SJCRH30 (cell line): Measurements from ENCODE around the gene PDF. TPM values are rescaled to one million over a fixed set of nuclear protein-coding genes. Genes with fewer than 3 reads are reported as not detected.
"Not testable (repeated sequence)": the region's sequence is repeated elsewhere in the genome, so short reads cannot be mapped to it uniquely, and the experiment has no call there.

Experiments used
- DNase-seq, 2 experiments: peaks; one replicate each; pipeline ENCODE4 v3.0.0-alpha.2; 2015 to 2020
- H3K27ac ChIP-seq: fragments of 250-450 bp; sonication (Bioruptor Pico); 2 replicates; pipeline ENCODE4 v1.5.1; 2020; ENCODE audit warnings: mild to moderate bottlenecking, moderate library complexity
- H3K27me3 ChIP-seq: fragments of 250-450 bp; sonication (Bioruptor Pico); 2 replicates; pipeline ENCODE4 v1.5.1; 2020; ENCODE audit warnings: mild to moderate bottlenecking, moderate library complexity
- H3K36me3 ChIP-seq: fragments of 250-450 bp; sonication (Bioruptor Pico); 2 replicates; pipeline ENCODE4 v1.5.1; 2020; ENCODE audit warnings: mild to moderate bottlenecking, moderate library complexity
- H3K4me1 ChIP-seq: fragments of 250-450 bp; sonication (Bioruptor Pico); 2 replicates; pipeline ENCODE4 v1.5.1; 2020; ENCODE audit warnings: mild to moderate bottlenecking, moderate library complexity
- H3K4me3 ChIP-seq: fragments of 250-450 bp; sonication (Bioruptor Pico); 2 replicates; pipeline ENCODE4 v1.5.1; 2020; ENCODE audit warnings: mild to moderate bottlenecking, moderate library complexity
- H3K9me3 ChIP-seq: fragments of 250-450 bp; sonication (Bioruptor Pico); replicated peaks from 2 replicates; pipeline ENCODE4 v1.5.1; 2020; ENCODE audit warnings: mild to moderate bottlenecking, moderate library complexity
- total RNA-seq: library from RNA; depleted of rRNA; stranded (reverse); fragments of >200 nt; shearing (Covaris generic); gene quantifications from 2 replicates; pipeline ENCODE4 v1.2.3, GENCODE V29; 2014

PDF gene
- total RNA-seq, 1 experiment from 2014 or later = 10.3 TPM

GRCh38 chr16:69315486-69316311, 14.7 kb downstream of the PDF start:
- Histone ChIP-seq H3K9me3 (no peaks in the 10 kb centered on the region), H3K36me3 (peaks cover 15% of the 10 kb centered on the region; the same call in 1 of the 2 replicates), H3K4me1 (no peaks in the 10 kb centered on the region), H3K4me3 (no peak overlapping the region), H3K27me3 (no peaks in the 10 kb centered on the region), H3K27ac (no peak overlapping the region)
- no peak for DNase-seq

DNA sequence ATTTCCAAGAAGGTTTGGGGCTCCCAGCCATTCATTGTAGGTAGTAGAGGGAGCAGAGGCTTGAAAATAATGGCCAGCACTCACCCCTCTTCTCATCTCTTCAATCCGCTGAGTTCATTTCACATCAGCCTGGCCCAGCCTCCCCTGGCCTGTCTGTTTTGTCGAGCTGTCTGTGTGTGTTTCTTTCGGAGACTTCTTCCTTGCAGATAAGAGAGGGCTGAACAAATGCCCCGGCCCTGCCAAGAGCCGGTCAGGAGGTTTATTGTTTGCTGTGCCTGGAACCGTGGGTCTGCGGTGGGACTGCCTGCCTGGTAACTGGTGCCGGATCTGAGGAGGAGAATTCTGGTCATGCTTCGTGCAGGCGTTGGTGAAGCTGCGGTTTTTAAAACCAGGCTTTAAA, 15.9 kb downstream of the PDF start:
- no peak for DNase-seq
- Histone ChIP-seq H3K9me3 (no peaks in the 10 kb centered on the region), H3K27ac (no peak overlapping the region), H3K4me1 (no peaks in the 10 kb centered on the region), H3K27me3 (no peaks in the 10 kb centered on the region), H3K4me3 (no peak overlapping the region), H3K36me3 (peaks cover 12% of the 10 kb centered on the region; the same call in 1 of the 2 replicates)

- no peak for DNase-seq
- no peaks in the 10 kb centered on the region for H3K27me3 ChIP-seq
- peaks cover 7% of the 10 kb centered on the region; the same call in 1 of the 2 replicates for H3K36me3 ChIP-seq
- H3K4me1 ChIP-seq = no peaks in the 10 kb centered on the region
- H3K9me3 ChIP-seq = no peaks in the 10 kb centered on the region
- H3K27ac ChIP-seq = no peak overlapping the region
- H3K4me3 ChIP-seq = no peak overlapping the region
Measured at GRCh38 chr16:69313469-69313868, 16.9 kb downstream of the PDF start.

DNA sequence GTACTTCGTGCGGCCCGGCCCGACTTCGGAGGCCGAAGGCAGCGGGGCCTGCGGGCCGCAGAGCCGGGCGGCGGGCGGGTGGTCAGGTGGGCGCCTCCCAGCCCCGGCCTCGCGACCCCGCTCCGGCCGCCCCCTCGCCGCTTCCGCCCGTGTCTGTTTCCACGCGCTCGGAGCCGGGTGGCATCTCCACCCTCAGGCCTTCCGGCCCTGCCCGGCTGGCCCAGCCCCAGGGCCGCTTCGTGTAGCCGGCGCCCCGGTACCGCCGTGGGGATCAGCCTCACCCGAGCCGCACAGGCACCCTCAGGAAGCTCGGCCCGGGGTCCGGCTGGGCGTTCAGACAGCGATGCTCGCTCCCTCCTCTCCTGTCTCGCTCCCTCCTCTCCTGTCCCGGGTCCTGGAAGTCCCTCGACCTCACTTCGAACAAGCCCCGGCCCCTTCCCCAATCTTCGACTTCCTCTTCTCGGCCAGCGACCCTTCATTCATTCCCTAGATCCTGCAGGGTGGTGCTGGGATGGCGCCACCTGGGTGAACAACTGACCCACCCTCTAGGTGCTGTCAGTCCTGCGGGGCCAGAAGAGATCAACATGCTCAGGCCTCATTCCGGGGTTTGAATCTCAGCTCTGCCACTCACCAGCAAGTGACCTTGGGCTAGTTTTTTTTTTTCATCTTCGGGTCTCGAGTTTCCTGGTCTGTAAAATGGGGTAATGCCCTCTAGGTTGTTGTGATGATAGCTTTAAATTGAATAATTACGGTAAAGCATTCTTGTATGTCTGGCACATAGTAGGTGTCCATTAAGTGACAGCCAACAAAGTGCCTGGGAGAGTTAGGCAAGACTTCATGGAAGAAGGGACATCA, 18.6 kb downstream of the PDF start:
- no peaks in the 10 kb centered on the region for H3K4me1 ChIP-seq
- no peaks in the 10 kb centered on the region for H3K27me3 ChIP-seq
- H3K9me3 ChIP-seq = no peaks in the 10 kb centered on the region
- peak; percentile 38 to 40 for DNase-seq
- no peak overlapping the region; the same call in 1 of the 2 replicates for H3K27ac ChIP-seq
- H3K4me3 ChIP-seq = peak overlapping the region; percentile 98
- peaks cover 7% of the 10 kb centered on the region; the same call in 1 of the 2 replicates for H3K36me3 ChIP-seq

DNA sequence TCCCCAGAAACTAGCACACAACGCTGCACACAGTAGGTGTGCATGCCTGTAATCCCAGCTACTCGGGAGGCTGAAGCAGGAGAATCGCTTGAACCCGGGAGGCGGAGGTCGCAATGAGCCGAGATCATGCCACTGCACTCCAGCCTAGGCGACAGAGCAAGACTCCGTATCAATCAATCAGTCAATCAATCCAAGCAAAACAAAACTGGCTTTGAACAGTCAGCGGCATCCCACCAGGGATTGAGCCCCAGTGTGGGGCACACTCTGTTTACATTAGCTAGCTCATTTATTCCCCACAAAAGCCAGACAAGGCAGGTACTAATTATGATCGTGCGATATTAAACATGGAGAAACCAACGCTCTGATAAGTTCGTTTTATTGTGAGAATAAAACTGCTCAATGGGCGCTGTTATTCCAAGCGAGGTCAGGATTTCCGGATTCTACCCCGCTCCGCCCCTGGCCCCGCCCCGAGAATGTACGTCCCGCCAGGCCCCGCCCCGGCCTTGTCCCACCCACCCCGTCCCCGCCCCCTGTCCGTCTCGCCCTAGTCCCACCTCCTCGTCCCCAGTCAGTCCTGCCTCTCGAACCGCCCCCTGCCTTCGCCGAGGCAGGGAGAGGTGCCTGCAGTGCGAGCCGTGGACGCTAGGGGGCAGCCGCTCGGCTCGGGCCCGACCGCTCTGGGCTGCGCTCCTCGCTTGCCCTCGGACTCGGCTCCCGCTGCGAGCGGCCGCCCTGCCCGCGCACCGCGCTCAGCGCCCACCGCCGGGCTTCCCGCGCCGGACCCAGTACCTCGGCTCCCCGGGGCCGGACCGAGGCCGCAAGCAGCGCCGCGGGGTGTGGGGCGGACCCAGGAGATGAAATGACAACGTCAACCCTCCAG, 19.5 kb downstream of the PDF start, which contains the start of gene VPS4A:
Gene VPS4A, plus strand, starts transcription at position 698 of the 880 bp plus-strand sequence. Its CDS starts 162 bp downstream, at position 860.
- H3K27ac ChIP-seq = peak within 1 kb of the TSS; percentile 31; the same call in 1 of the 2 replicates
- 0 out of 2 replicates have a peak, but pooled peaks cover 4% of the 10 kb centered on the region for H3K36me3 ChIP-seq
- H3K27me3 ChIP-seq = no peaks in the 10 kb centered on the region
- peak; percentile 92 for DNase-seq
- H3K4me1 ChIP-seq = no peaks in the 10 kb centered on the region
- H3K4me3 ChIP-seq = peak within 1 kb of the TSS; percentile 98
- H3K9me3 ChIP-seq = no peaks in the 10 kb centered on the region

GRCh38 chr16:69309316-69309715, 21.1 kb downstream of the PDF start:
- DNase-seq = no peak
- H3K36me3 ChIP-seq = 0 out of 2 replicates have a peak, but pooled peaks cover 4% of the 10 kb centered on the region
- H3K27me3 ChIP-seq = no peaks in the 10 kb centered on the region
- H3K27ac ChIP-seq = no peak overlapping the region
- no peaks in the 10 kb centered on the region for H3K9me3 ChIP-seq
- H3K4me1 ChIP-seq = no peaks in the 10 kb centered on the region
- H3K4me3 ChIP-seq = no peak overlapping the region

GRCh38 chr16:69307856-69308255, 22.5 kb downstream of the PDF start:
- no peak overlapping the region for H3K27ac ChIP-seq
- no peak for DNase-seq
- no peaks in the 10 kb centered on the region for H3K4me1 ChIP-seq
- H3K4me3 ChIP-seq = no peak overlapping the region
- no peaks in the 10 kb centered on the region for H3K27me3 ChIP-seq
- H3K36me3 ChIP-seq = no peaks in the 10 kb centered on the region
- no peaks in the 10 kb centered on the region for H3K9me3 ChIP-seq

DNA sequence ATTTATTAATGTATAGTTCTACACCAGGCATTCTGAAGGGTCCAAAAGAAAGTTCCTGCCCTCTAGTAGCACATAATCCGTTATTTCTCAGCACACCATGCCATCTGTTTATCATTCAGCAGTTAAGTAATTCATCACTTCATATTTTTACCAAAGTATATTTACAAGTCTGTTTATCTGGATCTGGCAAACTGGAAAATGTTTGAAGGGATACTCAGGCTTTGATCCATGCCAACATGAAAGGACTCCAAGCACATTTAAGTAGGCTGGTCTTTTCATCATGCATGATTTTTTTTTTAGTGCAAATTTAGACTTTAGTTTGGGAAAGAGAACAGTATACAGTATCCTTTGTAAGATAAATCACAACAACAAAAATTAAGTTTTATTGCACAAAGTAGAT, 23.3 kb downstream of the PDF start:
- no peak overlapping the region for H3K4me3 ChIP-seq
- no peak for DNase-seq
- no peaks in the 10 kb centered on the region for H3K4me1 ChIP-seq
- H3K9me3 ChIP-seq = no peaks in the 10 kb centered on the region
- no peaks in the 10 kb centered on the region for H3K36me3 ChIP-seq
- no peak overlapping the region for H3K27ac ChIP-seq
- no peaks in the 10 kb centered on the region for H3K27me3 ChIP-seq

GRCh38 chr16:69306031-69306430, 24.4 kb downstream of the PDF start:
- no peak for DNase-seq
- Histone ChIP-seq H3K4me1 (no peaks in the 10 kb centered on the region), H3K27ac (no peak overlapping the region), H3K9me3 (no peaks in the 10 kb centered on the region), H3K36me3 (no peaks in the 10 kb centered on the region), H3K27me3 (no peaks in the 10 kb centered on the region), H3K4me3 (no peak overlapping the region)

- Histone ChIP-seq H3K4me1 (no peaks in the 10 kb centered on the region), H3K9me3 (no peaks in the 10 kb centered on the region), H3K27ac (no peak overlapping the region), H3K36me3 (no peaks in the 10 kb centered on the region), H3K4me3 (no peak overlapping the region), H3K27me3 (no peaks in the 10 kb centered on the region)
- no peak for DNase-seq
Measured at GRCh38 chr16:69302301-69302700, 28.1 kb downstream of the PDF start.

DNA sequence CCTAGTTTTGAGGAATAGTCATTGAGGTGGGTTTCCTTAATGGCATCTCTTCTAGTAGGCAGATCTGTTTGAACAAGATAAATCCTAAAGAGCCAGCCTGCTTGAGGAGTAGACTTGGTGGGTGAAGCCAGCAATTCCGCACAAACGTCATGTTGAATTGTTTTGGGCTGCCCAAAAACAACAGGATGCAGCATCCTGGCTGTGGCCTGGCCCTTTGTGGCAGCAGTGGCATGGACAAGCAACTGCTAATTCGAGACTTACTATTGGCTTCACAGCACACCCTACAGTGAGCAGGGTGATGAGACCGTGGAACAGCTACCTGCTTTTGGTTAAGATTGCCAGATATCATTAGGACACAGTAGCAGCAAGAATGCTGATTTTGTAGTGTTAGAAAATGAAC, 28.5 kb downstream of the PDF start:
- Histone ChIP-seq H3K27ac (no peak overlapping the region), H3K27me3 (no peaks in the 10 kb centered on the region), H3K9me3 (no peaks in the 10 kb centered on the region), H3K36me3 (no peaks in the 10 kb centered on the region), H3K4me1 (no peaks in the 10 kb centered on the region), H3K4me3 (no peak overlapping the region)
- no peak for DNase-seq

GRCh38 chr16:69301187-69301586, 29.2 kb downstream of the PDF start:
- Histone ChIP-seq H3K4me3 (no peak overlapping the region), H3K9me3 (no peaks in the 10 kb centered on the region), H3K4me1 (no peaks in the 10 kb centered on the region), H3K27ac (no peak overlapping the region), H3K36me3 (no peaks in the 10 kb centered on the region), H3K27me3 (no peaks in the 10 kb centered on the region)
- DNase-seq = no peak

DNA sequence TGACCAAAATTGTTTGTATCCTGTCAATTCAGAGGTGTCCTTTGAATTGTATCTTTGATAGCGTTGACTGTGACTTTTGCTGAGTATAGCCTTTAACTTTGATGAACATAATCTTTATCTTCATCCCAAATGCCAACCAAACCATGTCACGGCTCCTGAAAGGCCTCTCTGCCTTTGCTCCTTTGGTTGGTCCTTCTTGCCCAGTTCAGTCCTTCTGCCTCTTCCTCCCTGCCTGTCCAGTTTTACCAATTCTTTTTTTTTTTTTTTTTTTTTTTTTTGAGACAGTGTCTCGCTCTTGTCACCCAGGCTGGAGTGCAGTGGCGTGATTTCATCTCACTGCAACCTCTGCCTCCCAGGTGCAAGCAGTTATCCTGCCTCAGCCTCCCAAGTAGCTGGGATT, 32.1 kb downstream of the PDF start:
- no peak for DNase-seq
- H3K4me1 ChIP-seq = no peaks in the 10 kb centered on the region
- H3K27ac ChIP-seq = no peak overlapping the region
- H3K36me3 ChIP-seq = no peaks in the 10 kb centered on the region
- no peak overlapping the region for H3K4me3 ChIP-seq
- H3K27me3 ChIP-seq = no peaks in the 10 kb centered on the region
- H3K9me3 ChIP-seq = no peaks in the 10 kb centered on the region

- H3K27me3 ChIP-seq, H3K4me3 ChIP-seq, H3K9me3 ChIP-seq, H3K4me1 ChIP-seq, H3K27ac ChIP-seq, H3K36me3 ChIP-seq, DNase-seq: not testable (repeated sequence)
Measured at GRCh38 chr16:69296771-69297170, 33.6 kb downstream of the PDF start.
